HG03439 (cell line): ENCODE data around the gene PTHLH.

ENCODE experiments used
- ATAC-seq: cut with Tn5 transposase; IDR thresholded peaks from one replicate; pipeline ENCODE4 v1.9.1; 2021; ENCODE audit warnings: mild to moderate bottlenecking, moderate library complexity; ENCODE audit not compliant: unreplicated experiment

PTHLH gene

GRCh38 chr12:27972721-27973120 lies at the start of gene PTHLH:
TSS of gene PTHLH (minus strand) at chr12:27972733. CDS start at chr12:27969494, 3,239 bp downstream.
- ATAC-seq, result no peak

GRCh38 chr12:28021704-28022103 lies 49.2 kb upstream of the PTHLH start:
- ATAC-seq, result no peak

- no peak for ATAC-seq
These were observed 45.3 kb upstream of the PTHLH start for GRCh38 chr12:28017873-28018255.

- no peak for ATAC-seq
These were observed 44.8 kb upstream of the PTHLH start for GRCh38 chr12:28017126-28017872.

GRCh38 chr12:28015165-28015564 lies 42.6 kb upstream of the PTHLH start:
- no peak for ATAC-seq

GRCh38 chr12:28014196-28014595 lies 41.7 kb upstream of the PTHLH start:
- no peak for ATAC-seq

- ATAC-seq, result no peak
These were observed 39.9 kb upstream of the PTHLH start for GRCh38 chr12:28012333-28012918.

- ATAC-seq, result no peak
These were observed 37.5 kb upstream of the PTHLH start for GRCh38 chr12:28010036-28010435.

GRCh38 chr12:27999970-28000369 lies 27.4 kb upstream of the PTHLH start:
- ATAC-seq, result no peak

GRCh38 chr12:27999521-27999920 lies 27.0 kb upstream of the PTHLH start:
- no peak for ATAC-seq

- ATAC-seq, result no peak
These were observed 26.1 kb upstream of the PTHLH start for GRCh38 chr12:27998658-27999057.

GRCh38 chr12:27998170-27998569 lies 25.6 kb upstream of the PTHLH start:
- no peak for ATAC-seq

- no peak for ATAC-seq
These were observed 24.2 kb upstream of the PTHLH start for GRCh38 chr12:27996761-27997160.

- no peak for ATAC-seq
These were observed 22.9 kb upstream of the PTHLH start for GRCh38 chr12:27995406-27995805.

GRCh38 chr12:27988594-27989233 lies 16.2 kb upstream of the PTHLH start:
- no peak for ATAC-seq

- no peak for ATAC-seq
These were observed 14.8 kb upstream of the PTHLH start for GRCh38 chr12:27987331-27987730.

GRCh38 chr12:27984275-27984674 lies 11.7 kb upstream of the PTHLH start:
- ATAC-seq, result no peak

GRCh38 chr12:27982951-27983350 lies 10.4 kb upstream of the PTHLH start:
- no peak for ATAC-seq

- ATAC-seq, result no peak
These were observed 9.9 kb upstream of the PTHLH start for GRCh38 chr12:27982385-27982784.

GRCh38 chr12:27981874-27982273 lies 9.3 kb upstream of the PTHLH start:
- ATAC-seq, result no peak

GRCh38 chr12:27979145-27979544 lies 6.6 kb upstream of the PTHLH start:
- no peak for ATAC-seq
